Epithelial cell of proximal tubule (primary cell): ENCODE data around the gene CLCN1. TPM values are rescaled to one million over a fixed set of nuclear protein-coding genes. Genes with fewer than 3 reads are reported as not detected.

Source experiments
- DNase-seq: peaks from one replicate; pipeline ENCODE4 v3.0.0-alpha.2; 2011; ENCODE audit warnings: low read depth
- H3K4me3 ChIP-seq: 2 replicates; pipeline ENCODE4 v1.5.1; 2011; ENCODE audit warnings: low read depth, mild to moderate bottlenecking, low read length
- total RNA-seq: library from RNA; depleted of rRNA; stranded (reverse); fragments of >200 nt; gene quantifications from 2 replicates; pipeline ENCODE4 v1.2.3, GENCODE V29; 2015
- TF ChIP-seq, protein P1 (sequence below): conservative IDR thresholded peaks from 2 replicates; pipeline ENCODE4 v1.5.1; 2012; ENCODE audit warnings: low read depth, mild to moderate bottlenecking, low read length

The CLCN1 gene
- total RNA-seq, 1 donor from 2014 or later = not detected

DNA sequence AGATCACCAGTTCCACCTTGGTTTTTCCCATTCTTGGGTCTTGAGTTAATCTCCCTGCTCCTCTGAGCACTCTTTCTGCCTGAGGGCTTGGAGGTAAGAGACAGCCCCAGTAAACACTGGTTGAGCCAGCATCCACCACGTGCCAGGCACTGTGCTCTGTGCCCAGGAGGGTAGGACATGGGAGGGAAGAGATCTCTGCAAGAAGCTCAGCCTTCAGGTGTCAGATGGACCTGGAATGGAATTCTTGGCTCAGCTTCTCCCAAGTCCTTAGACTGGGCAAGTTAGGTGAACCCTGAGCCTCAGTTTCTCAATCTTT lies 67.7 kb downstream of the CLCN1 start:
- DNase-seq = no peak
- TF ChIP-seq, protein P1, sequence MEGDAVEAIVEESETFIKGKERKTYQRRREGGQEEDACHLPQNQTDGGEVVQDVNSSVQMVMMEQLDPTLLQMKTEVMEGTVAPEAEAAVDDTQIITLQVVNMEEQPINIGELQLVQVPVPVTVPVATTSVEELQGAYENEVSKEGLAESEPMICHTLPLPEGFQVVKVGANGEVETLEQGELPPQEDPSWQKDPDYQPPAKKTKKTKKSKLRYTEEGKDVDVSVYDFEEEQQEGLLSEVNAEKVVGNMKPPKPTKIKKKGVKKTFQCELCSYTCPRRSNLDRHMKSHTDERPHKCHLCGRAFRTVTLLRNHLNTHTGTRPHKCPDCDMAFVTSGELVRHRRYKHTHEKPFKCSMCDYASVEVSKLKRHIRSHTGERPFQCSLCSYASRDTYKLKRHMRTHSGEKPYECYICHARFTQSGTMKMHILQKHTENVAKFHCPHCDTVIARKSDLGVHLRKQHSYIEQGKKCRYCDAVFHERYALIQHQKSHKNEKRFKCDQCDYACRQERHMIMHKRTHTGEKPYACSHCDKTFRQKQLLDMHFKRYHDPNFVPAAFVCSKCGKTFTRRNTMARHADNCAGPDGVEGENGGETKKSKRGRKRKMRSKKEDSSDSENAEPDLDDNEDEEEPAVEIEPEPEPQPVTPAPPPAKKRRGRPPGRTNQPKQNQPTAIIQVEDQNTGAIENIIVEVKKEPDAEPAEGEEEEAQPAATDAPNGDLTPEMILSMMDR = no peak

DNA sequence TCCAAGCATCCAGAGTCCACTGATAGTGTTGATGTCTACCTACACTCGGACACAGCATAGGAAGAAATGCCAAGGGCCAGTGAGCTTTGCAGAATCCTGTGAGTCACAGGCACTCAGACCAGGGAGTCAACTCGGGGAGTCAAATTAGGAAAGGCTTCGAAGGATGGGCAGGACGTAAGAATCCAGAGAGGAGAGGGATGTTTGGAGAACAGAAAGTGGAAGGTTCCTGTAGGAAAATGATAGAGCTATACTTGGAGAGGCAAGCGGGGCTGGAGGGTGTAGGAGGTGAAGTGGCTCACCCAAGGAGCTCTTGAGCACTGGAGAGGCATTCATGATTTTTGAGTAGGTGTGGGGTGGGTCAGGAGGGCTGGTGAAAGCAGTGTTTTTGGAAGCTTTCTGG lies 68.2 kb downstream of the CLCN1 start:
- peak overlapping the region; percentile 5 for H3K4me3 ChIP-seq

More for the DNA sequence above, 67.7 kb downstream of the CLCN1 start:
- H3K4me3 ChIP-seq = peak overlapping the region; percentile 97

DNA sequence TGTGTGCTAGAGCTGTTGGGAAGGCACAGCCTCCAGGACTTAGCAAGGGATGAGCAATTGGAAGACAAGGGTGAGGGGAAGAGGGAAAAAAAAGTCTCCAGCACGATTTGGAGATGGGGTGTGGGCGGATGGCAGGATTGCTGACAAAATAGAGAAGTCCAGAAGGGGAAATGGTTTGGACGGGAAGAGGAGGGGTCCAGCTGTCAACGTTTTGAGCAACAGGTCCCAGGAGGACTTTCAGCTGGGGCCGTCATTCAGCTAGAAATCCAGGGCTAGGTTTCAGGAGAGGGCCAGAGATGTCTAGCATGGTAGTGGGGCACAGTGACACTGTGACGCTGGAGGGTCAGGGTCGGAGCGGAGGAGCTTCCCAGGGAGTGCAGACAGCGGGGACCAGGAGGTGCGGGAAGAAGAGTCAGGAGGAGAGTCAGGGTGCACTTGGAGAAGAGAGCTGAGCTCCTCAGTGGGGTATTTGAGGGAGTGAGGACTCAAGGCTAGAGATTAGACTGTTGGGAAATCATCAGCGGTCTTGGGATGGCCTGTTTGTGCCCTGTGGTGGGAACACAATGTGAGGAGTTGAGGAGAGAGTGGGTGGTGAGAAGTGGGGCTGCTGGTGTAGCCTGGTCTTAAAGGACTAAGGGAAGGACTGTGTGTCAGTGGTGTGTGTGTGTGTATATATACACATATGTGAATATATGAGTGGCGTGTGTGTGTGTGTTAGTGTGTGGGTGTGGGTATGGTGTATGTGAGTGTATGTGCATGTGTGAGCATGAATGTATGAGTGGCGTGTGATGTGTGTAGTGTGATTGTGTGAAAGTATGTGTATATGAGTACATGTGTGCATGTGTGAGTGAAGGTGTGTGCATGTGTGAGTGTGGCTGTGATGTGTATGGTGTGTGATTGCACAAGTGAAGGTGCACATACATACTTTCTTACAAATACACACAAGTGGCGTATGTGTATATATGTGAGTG lies 69.0 kb downstream of the CLCN1 start:
- DNase-seq = no peak
- TF ChIP-seq, protein P1 = no peak
- H3K4me3 ChIP-seq = peak overlapping the region; percentile 14

More for the DNA sequence above, 68.2 kb downstream of the CLCN1 start:
- DNase-seq = no peak
- TF ChIP-seq, protein P1 = no peak

DNA sequence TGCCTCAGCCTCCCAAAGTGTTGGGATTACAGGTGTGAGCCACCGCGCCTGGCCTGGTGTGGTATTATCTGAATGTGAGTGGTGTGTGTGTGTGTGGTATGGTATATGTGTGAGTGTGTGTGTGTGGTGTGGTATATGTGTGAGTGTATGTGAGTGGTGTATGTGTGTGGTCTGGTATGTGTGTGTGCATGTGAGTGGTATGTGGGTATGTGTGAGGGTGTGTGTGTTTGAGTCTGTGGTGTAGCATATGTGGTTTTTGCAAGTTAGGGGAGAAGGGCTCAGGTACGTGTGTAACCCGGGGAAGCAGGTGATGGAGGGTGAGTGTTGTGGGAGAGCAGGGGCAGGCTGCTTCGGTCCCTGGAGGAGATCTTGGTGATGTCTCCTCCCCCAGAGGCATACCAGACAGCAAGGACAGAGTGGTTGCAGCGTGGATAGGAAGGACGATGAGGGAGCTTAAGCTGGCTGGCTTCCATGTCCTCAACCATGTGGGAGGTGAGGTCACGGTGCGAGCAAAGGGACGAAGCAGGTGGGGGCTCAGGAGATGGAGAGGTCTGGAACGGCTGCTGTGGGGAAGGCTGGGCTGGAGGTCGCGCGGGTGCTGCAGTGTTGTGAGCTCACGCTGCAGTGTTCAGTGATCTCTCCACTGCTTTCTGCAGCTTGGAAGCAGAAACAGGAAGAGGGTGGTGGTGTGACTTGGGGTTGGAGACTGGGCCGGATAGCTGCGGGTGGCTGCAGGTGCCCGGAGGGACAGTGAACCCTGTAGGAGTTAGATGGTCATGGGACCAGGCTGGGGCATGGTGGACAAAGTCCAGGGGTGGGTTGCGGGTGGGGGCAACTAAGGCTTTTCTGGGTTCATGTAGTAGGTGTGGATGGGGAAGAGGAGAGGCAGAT lies 70.2 kb downstream of the CLCN1 start:
- TF ChIP-seq, protein P1 = no peak
- no peak for DNase-seq
- no peak overlapping the region for H3K4me3 ChIP-seq

DNA sequence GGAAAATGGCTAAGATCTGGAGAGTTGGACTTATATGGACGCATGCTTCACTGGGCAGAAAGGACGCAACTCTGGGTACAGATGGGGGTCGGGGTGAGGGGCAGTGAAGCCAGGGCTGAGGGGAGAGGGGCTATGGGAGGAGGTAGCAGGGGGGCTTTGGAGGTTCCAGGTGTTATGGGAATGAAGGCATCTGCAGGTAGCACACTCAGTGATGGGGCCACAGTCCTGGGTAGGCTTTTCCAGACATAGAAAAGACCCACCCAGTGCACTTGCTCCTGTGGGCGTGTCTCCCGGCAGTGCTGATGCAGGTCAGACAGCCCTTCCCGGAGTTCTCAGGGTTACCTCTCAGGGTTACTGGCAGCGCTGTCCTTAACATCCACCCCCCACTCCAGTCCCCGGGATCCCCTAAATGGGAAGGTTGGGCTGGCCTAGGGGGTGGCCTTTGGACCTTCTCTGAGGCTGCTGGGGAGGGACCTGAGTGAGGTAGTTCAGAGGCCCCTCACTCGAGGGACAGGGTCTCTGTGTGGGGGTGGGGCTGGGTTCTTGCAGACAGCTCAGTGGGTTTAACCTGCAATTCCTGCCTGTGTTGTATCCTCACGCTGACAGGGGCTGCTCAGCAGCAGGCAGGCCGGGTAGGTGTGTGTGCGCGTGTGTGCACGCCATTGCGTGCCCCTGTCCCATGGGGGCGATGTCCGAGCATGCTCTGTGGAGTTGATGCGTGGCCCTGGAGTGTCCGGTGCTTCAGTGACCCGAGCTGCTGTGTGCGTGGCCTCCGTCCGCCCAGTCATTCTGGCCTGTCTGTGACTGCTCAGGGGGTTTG lies 71.5 kb downstream of the CLCN1 start:
- DNase-seq = no peak
- TF ChIP-seq, protein P1 = peak; percentile 14
- H3K4me3 ChIP-seq = no peak overlapping the region

DNA sequence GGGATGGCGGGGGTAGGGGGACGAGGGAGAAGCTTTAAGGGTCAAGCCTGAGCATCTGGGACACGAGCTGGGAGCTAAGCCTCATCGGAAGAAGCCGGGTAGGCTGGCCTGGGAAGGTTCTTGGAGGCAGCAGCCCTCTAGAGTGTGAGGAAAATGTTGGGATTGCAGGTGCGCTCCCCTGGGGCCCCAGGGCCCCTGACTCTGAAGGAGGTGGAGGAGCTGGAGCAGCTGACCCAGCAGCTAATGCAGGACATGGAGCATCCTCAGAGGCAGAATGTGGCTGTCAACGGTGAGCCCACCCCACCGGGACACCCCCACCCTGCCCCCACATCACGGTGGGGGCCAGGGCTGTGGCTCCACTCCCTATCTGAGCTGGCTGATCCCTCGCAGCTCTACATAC lies 72.1 kb downstream of the CLCN1 start:
- H3K4me3 ChIP-seq = no peak overlapping the region
- no peak for DNase-seq
- TF ChIP-seq, protein P1 = no peak
